Measurements from ENCODE around the gene BST1. TPM values are rescaled to one million over a fixed set of nuclear protein-coding genes. Genes with fewer than 3 reads are reported as not detected.

The BST1 gene
- total and polyA plus RNA-seq, 9 donors = 4.0 to 7.9 (median 4.9) TPM

DNA sequence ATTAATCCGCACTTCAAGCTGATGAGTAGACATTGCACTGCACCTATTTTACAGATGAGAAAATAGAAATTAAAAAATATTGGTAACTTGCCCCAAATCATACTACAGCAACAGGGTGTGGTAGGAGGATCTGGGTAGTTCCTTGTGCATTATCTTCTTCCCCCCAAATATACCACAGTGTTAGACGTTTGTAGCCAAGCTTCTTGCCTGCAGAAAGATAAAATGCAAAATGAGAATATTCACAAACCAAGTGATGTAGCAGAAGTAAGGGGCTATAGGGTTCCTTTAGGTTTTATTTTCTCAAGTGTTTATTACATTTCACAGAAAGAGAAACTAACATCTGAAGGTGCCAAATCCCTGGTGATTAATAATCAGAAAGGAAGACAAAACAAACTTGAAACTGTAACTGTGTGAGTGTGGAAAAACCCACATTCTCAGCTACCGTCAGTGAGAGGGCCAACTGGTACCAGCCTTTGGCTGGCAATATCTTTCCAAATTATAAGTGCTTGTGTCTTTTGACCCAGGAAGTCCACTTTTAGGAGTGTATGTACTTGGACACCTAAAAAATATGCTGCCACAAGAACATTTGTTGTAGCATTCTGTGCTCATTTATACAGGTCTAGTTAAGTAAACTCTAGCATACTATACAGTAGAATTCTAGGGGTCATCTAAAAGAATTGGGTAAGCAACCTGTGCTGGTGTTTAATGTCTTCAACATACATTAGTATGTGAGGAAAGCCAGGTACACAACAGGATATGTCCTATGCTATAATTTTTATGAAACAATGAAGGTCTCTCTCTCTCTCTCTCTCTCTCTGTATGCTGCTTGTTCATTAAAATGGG lies 68.6 kb downstream of the BST1 start:
- H3K27me3 ChIP-seq (ENCODE audit: control insufficient read depth, insufficient read depth, low read length) = peaks cover 3% of the 10 kb centered on the region
- no CpG with 5 or more reads among the region's 3 CpGs for WGBS (ENCODE audit: insufficient coverage)
- H3K27ac ChIP-seq (ENCODE audit: low read length) = no peak overlapping the region
- no peak for DNase-seq
- no peaks in the 10 kb centered on the region for H3K4me1 ChIP-seq (ENCODE audit: control insufficient read depth, insufficient read depth, low read length)
- no peak overlapping the region for H3K4me3 ChIP-seq (ENCODE audit: low read length)
- H3K9me3 ChIP-seq (replicated peaks; ENCODE audit: control insufficient read depth, low read depth, low read length) = no peaks in the 10 kb centered on the region
- H3K36me3 ChIP-seq (ENCODE audit: control insufficient read depth, insufficient read depth, low read length) = no peaks in the 10 kb centered on the region

GRCh38 chr4:15774020-15774420 lies 71.2 kb downstream of the BST1 start:
- Histone ChIP-seq H3K27me3 (ENCODE audit: control insufficient read depth, insufficient read depth, low read length) (peaks cover 11% of the 10 kb centered on the region), H3K27ac (ENCODE audit: low read length) (no peak overlapping the region), H3K4me3 (ENCODE audit: low read length) (no peak overlapping the region), H3K36me3 (ENCODE audit: control insufficient read depth, insufficient read depth, low read length) (no peaks in the 10 kb centered on the region), H3K9me3 (replicated peaks; ENCODE audit: control insufficient read depth, low read depth, low read length) (no peaks in the 10 kb centered on the region), H3K4me1 (ENCODE audit: control insufficient read depth, insufficient read depth, low read length) (no peaks in the 10 kb centered on the region)
- no peak for DNase-seq
- WGBS (ENCODE audit: insufficient coverage) = 73% methylated on average over 4 of the region's 4 CpGs

- no peak for DNase-seq
- no peak overlapping the region for H3K27ac ChIP-seq (ENCODE audit: low read length)
- 63% methylated on average over 1 of the region's 5 CpGs for WGBS (ENCODE audit: insufficient coverage)
- H3K9me3 ChIP-seq (replicated peaks; ENCODE audit: control insufficient read depth, low read depth, low read length) = no peaks in the 10 kb centered on the region
- no peak overlapping the region for H3K4me3 ChIP-seq (ENCODE audit: low read length)
- peaks cover 11% of the 10 kb centered on the region for H3K27me3 ChIP-seq (ENCODE audit: control insufficient read depth, insufficient read depth, low read length)
- H3K36me3 ChIP-seq (ENCODE audit: control insufficient read depth, insufficient read depth, low read length) = no peaks in the 10 kb centered on the region
- H3K4me1 ChIP-seq (ENCODE audit: control insufficient read depth, insufficient read depth, low read length) = no peaks in the 10 kb centered on the region
These were observed 74.2 kb downstream of the BST1 start for GRCh38 chr4:15776871-15777648.

- Histone ChIP-seq H3K27ac (ENCODE audit: low read length) (no peak overlapping the region), H3K36me3 (ENCODE audit: control insufficient read depth, insufficient read depth, low read length) (no peaks in the 10 kb centered on the region), H3K4me3 (ENCODE audit: low read length) (peak overlapping the region; percentile 48), H3K27me3 (ENCODE audit: control insufficient read depth, insufficient read depth, low read length) (peaks cover 11% of the 10 kb centered on the region), H3K9me3 (replicated peaks; ENCODE audit: control insufficient read depth, low read depth, low read length) (no peaks in the 10 kb centered on the region), H3K4me1 (ENCODE audit: control insufficient read depth, insufficient read depth, low read length) (no peaks in the 10 kb centered on the region)
- no peak for DNase-seq
- WGBS (ENCODE audit: insufficient coverage) = 55% methylated on average over 5 of the region's 7 CpGs
These were observed 74.9 kb downstream of the BST1 start for GRCh38 chr4:15777697-15778288.

GRCh38 chr4:15778289-15779241 lies 75.7 kb downstream of the BST1 start, which contains the start of gene CD38:
Gene CD38, plus strand, starts transcription at chr4:15778328. Its CDS starts 87 bp downstream, at chr4:15778415.
- H3K27ac ChIP-seq (ENCODE audit: low read length) = peak within 1 kb of the TSS; percentile 13
- H3K36me3 ChIP-seq (ENCODE audit: control insufficient read depth, insufficient read depth, low read length) = no peaks in the 10 kb centered on the region
- H3K4me3 ChIP-seq (ENCODE audit: low read length) = peak within 1 kb of the TSS; percentile 48
- peaks cover 11% of the 10 kb centered on the region for H3K27me3 ChIP-seq (ENCODE audit: control insufficient read depth, insufficient read depth, low read length)
- peak; percentile 39 for DNase-seq
- WGBS (ENCODE audit: insufficient coverage) = 2% methylated on average over 62 of the region's 76 CpGs
- no peaks in the 10 kb centered on the region for H3K4me1 ChIP-seq (ENCODE audit: control insufficient read depth, insufficient read depth, low read length)
- H3K9me3 ChIP-seq (replicated peaks; ENCODE audit: control insufficient read depth, low read depth, low read length) = no peaks in the 10 kb centered on the region

GRCh38 chr4:15779306-15779705 lies 76.4 kb downstream of the BST1 start:
- Histone ChIP-seq H3K36me3 (ENCODE audit: control insufficient read depth, insufficient read depth, low read length) (no peaks in the 10 kb centered on the region), H3K4me1 (ENCODE audit: control insufficient read depth, insufficient read depth, low read length) (no peaks in the 10 kb centered on the region), H3K4me3 (ENCODE audit: low read length) (peak overlapping the region; percentile 48), H3K9me3 (replicated peaks; ENCODE audit: control insufficient read depth, low read depth, low read length) (no peaks in the 10 kb centered on the region), H3K27me3 (ENCODE audit: control insufficient read depth, insufficient read depth, low read length) (peaks cover 9% of the 10 kb centered on the region), H3K27ac (ENCODE audit: low read length) (no peak overlapping the region)
- DNase-seq = peak; percentile 88
- WGBS (ENCODE audit: insufficient coverage) = 0% methylated on average over 5 of the region's 14 CpGs

DNA sequence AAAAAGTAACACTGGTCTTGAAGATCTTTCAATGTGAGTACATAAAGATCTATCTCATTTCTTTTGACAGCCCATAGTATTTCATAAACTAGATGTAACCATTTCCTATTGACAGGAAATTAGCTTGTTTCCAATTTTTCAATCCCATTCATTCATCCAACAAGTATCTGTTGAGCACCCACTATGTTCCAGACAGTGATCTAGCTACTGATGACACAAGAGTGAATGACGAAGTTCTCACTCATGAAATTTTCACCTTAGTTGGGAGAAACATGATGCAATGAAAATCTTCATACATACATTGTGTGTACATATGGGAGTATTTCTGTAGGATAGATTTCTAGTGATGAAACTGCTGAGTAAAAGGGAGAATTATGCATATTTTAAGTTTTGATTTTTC lies 76.9 kb downstream of the BST1 start:
- H3K4me1 ChIP-seq (ENCODE audit: control insufficient read depth, insufficient read depth, low read length) = no peaks in the 10 kb centered on the region
- no peak overlapping the region for H3K27ac ChIP-seq (ENCODE audit: low read length)
- WGBS (ENCODE audit: insufficient coverage) = no CpG with 5 or more reads among the region's 1 CpG

DNA sequence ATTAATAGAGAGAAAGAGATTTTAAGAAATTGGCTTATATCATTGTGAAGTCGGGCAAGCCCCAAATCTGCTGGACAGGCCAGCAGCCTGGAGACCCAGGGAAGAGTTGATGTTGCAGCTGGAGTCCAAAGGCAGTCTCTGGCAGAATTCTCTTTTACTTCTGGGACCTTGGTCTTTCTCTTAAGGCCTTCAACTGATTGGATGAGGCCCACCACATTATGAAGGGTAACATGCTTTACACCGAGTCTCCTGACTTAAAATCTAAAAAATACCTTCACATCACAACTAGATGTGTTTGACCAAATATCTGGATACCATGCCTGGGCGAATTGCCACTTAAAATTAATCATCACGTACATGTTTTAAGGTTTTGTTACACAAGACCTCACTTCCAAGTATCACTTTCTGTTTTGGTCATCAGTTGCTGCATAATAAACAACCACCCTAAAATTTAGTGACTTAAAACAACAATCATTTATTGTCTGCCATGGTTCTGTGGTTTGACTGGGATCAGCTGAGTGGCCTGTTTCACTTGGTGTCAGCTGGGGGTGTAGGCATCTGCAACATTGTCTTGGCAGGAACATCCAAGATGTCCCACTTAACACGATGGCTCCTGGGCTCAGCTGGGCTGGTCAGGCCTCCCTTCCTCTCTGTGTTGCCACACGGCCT lies 78.7 kb downstream of the BST1 start:
- no peak for DNase-seq
- peaks cover 8% of the 10 kb centered on the region for H3K27me3 ChIP-seq (ENCODE audit: control insufficient read depth, insufficient read depth, low read length)
- 84% methylated on average over 4 of the region's 6 CpGs for WGBS (ENCODE audit: insufficient coverage)
- H3K4me1 ChIP-seq (ENCODE audit: control insufficient read depth, insufficient read depth, low read length) = no peaks in the 10 kb centered on the region
- H3K36me3 ChIP-seq (ENCODE audit: control insufficient read depth, insufficient read depth, low read length) = no peaks in the 10 kb centered on the region
- H3K4me3 ChIP-seq (ENCODE audit: low read length) = no peak overlapping the region
- H3K9me3 ChIP-seq (replicated peaks; ENCODE audit: control insufficient read depth, low read depth, low read length) = peaks cover 1% of the 10 kb centered on the region
- H3K27ac ChIP-seq (ENCODE audit: low read length) = no peak overlapping the region

More for the DNA sequence above, 76.9 kb downstream of the BST1 start:
- no peaks in the 10 kb centered on the region for H3K9me3 ChIP-seq (replicated peaks; ENCODE audit: control insufficient read depth, low read depth, low read length)
- H3K4me3 ChIP-seq (ENCODE audit: low read length) = no peak overlapping the region
- H3K27me3 ChIP-seq (ENCODE audit: control insufficient read depth, insufficient read depth, low read length) = peaks cover 8% of the 10 kb centered on the region
- H3K36me3 ChIP-seq (ENCODE audit: control insufficient read depth, insufficient read depth, low read length) = no peaks in the 10 kb centered on the region
- no peak for DNase-seq
